Glutamatergic neuron (in vitro differentiated cells): ENCODE data around the gene ANKRD55. TPM values are rescaled to one million over a fixed set of nuclear protein-coding genes. Genes with fewer than 3 reads are reported as not detected.

Experiments
- DNase-seq: peaks from one replicate; pipeline ENCODE4 v3.0.0; 2022
- H3K27ac Mint-ChIP-seq: one replicate; pipeline ENCODE4 v1.8.0; 2020; ENCODE audit warnings: mild to moderate bottlenecking, mixed read lengths, inconsistent platforms; ENCODE audit not compliant: unreplicated experiment
- H3K27me3 Mint-ChIP-seq: one replicate; pipeline ENCODE4 v1.8.0; 2020; ENCODE audit warnings: mild to moderate bottlenecking, moderate library complexity, mixed read lengths, inconsistent platforms; ENCODE audit not compliant: unreplicated experiment
- H3K36me3 Mint-ChIP-seq: one replicate; pipeline ENCODE4 v1.8.0; 2020; ENCODE audit warnings: mild to moderate bottlenecking, mixed read lengths, inconsistent platforms; ENCODE audit not compliant: unreplicated experiment
- H3K4me1 Mint-ChIP-seq: one replicate; pipeline ENCODE4 v1.8.0; 2020; ENCODE audit warnings: mild to moderate bottlenecking, low read depth, mixed read lengths, inconsistent platforms; ENCODE audit not compliant: unreplicated experiment
- H3K4me3 Mint-ChIP-seq: one replicate; pipeline ENCODE4 v1.8.0; 2020; ENCODE audit warnings: mild to moderate bottlenecking, mixed read lengths, inconsistent platforms; ENCODE audit not compliant: unreplicated experiment
- H3K9me3 Mint-ChIP-seq: one replicate; pipeline ENCODE4 v1.8.0; 2020; ENCODE audit warnings: mild to moderate bottlenecking, moderate library complexity, mixed read lengths, inconsistent platforms; ENCODE audit not compliant: unreplicated experiment
- total RNA-seq: library from RNA; stranded (reverse); fragmentation: NEBNext Ultra II Directional; extraction: Animal tissue kit (Norgen Biotek cat#: 25700); gene quantifications from one replicate; pipeline ENCODE4 v1.2.1, GENCODE V29; 2021; ENCODE audit not compliant: unreplicated experiment
- TF ChIP-seq, protein P1 (sequence below): fragments of 200-600 bp; sonication (generic); IDR thresholded peaks from one replicate; pipeline ENCODE4 v1.5.0; 2021; ENCODE audit not compliant: partially characterized antibody, unreplicated experiment

The ANKRD55 gene
- total RNA-seq, 1 donor from 2014 or later: not detected

DNA sequence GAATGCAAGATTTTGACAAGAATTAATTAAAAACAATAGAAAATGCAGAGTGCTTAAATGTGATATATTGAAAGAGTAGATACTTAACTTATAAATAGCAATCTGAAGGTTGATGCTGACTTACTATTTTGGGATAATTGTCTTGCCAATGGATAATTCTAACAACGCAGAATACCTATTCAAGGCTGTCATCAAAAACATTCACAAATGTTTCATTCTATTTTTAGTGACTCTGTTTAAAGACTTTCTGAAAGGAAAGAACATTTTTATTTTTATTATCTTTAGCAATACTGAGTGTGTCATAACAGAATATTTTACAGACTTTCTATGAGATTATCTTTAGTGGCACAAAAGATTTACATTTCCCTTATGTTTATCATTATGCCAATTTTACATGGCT is 38.1 kb downstream of the ANKRD55 start:
- no peak for DNase-seq
- TF ChIP-seq, protein P1, sequence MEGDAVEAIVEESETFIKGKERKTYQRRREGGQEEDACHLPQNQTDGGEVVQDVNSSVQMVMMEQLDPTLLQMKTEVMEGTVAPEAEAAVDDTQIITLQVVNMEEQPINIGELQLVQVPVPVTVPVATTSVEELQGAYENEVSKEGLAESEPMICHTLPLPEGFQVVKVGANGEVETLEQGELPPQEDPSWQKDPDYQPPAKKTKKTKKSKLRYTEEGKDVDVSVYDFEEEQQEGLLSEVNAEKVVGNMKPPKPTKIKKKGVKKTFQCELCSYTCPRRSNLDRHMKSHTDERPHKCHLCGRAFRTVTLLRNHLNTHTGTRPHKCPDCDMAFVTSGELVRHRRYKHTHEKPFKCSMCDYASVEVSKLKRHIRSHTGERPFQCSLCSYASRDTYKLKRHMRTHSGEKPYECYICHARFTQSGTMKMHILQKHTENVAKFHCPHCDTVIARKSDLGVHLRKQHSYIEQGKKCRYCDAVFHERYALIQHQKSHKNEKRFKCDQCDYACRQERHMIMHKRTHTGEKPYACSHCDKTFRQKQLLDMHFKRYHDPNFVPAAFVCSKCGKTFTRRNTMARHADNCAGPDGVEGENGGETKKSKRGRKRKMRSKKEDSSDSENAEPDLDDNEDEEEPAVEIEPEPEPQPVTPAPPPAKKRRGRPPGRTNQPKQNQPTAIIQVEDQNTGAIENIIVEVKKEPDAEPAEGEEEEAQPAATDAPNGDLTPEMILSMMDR: no peak
- Mint-ChIP-seq H3K27me3 (no peaks in the 10 kb centered on the region), H3K27ac (no peak overlapping the region), H3K36me3 (no peaks in the 10 kb centered on the region), H3K9me3 (no peaks in the 10 kb centered on the region), H3K4me1 (no peaks in the 10 kb centered on the region), H3K4me3 (no peak overlapping the region)

- Mint-ChIP-seq H3K27ac (no peak overlapping the region), H3K36me3 (no peaks in the 10 kb centered on the region), H3K9me3 (no peaks in the 10 kb centered on the region), H3K4me3 (no peak overlapping the region), H3K4me1 (no peaks in the 10 kb centered on the region), H3K27me3 (no peaks in the 10 kb centered on the region)
- DNase-seq: no peak
- TF ChIP-seq, protein P1: no peak
Measured at GRCh38 chr5:56192246-56192645, 40.9 kb downstream of the ANKRD55 start.

DNA sequence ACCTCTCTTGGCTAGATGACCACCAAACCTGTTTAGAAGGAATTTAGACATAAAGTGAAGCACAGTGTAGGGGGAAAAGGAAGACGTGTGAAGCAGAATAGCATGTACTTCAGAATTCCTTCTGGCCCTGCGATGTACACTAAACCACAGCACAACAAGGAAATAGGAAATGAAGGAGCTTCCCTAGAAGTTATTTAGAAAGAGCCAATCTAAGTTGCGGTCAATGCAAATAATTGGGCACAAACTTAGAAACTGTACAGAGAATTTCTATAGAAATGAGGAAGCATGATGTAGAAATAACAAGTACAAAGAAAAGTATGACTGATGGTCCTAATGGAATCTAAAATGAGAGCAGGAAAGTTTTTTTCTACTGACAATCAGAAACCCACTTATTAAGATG is 41.5 kb downstream of the ANKRD55 start:
- Mint-ChIP-seq H3K27ac (no peak overlapping the region), H3K9me3 (no peaks in the 10 kb centered on the region), H3K36me3 (no peaks in the 10 kb centered on the region), H3K4me3 (no peak overlapping the region), H3K27me3 (no peaks in the 10 kb centered on the region), H3K4me1 (no peaks in the 10 kb centered on the region)
- DNase-seq: no peak
- TF ChIP-seq, protein P1: no peak

- H3K27ac Mint-ChIP-seq: no peak overlapping the region
- H3K36me3 Mint-ChIP-seq: no peaks in the 10 kb centered on the region
- no peaks in the 10 kb centered on the region for H3K4me1 Mint-ChIP-seq
- TF ChIP-seq, protein P1: no peak
- H3K9me3 Mint-ChIP-seq: no peaks in the 10 kb centered on the region
- H3K4me3 Mint-ChIP-seq: no peak overlapping the region
- H3K27me3 Mint-ChIP-seq: no peaks in the 10 kb centered on the region
- no peak for DNase-seq
Measured at GRCh38 chr5:56190497-56190896, 42.6 kb downstream of the ANKRD55 start.

- peaks cover 1% of the 10 kb centered on the region for H3K9me3 Mint-ChIP-seq
- no peak for DNase-seq
- no peak overlapping the region for H3K27ac Mint-ChIP-seq
Measured at GRCh38 chr5:56185768-56186311, 47.3 kb downstream of the ANKRD55 start.

More at GRCh38 chr5:56185768-56186311, 47.3 kb downstream of the ANKRD55 start:
- Mint-ChIP-seq H3K4me1 (no peaks in the 10 kb centered on the region), H3K4me3 (no peak overlapping the region), H3K27me3 (peaks cover 3% of the 10 kb centered on the region), H3K36me3 (no peaks in the 10 kb centered on the region)
- TF ChIP-seq, protein P1: no peak
